ENCODE measurements around the gene APCS. TPM values are rescaled to one million over a fixed set of nuclear protein-coding genes. Genes with fewer than 3 reads are reported as not detected.

APCS gene
- total and polyA plus RNA-seq, 2 of the 13 experiments (the other 11 are each of a cell fraction or from before 2014, with no cell fraction given) = not detected

DNA sequence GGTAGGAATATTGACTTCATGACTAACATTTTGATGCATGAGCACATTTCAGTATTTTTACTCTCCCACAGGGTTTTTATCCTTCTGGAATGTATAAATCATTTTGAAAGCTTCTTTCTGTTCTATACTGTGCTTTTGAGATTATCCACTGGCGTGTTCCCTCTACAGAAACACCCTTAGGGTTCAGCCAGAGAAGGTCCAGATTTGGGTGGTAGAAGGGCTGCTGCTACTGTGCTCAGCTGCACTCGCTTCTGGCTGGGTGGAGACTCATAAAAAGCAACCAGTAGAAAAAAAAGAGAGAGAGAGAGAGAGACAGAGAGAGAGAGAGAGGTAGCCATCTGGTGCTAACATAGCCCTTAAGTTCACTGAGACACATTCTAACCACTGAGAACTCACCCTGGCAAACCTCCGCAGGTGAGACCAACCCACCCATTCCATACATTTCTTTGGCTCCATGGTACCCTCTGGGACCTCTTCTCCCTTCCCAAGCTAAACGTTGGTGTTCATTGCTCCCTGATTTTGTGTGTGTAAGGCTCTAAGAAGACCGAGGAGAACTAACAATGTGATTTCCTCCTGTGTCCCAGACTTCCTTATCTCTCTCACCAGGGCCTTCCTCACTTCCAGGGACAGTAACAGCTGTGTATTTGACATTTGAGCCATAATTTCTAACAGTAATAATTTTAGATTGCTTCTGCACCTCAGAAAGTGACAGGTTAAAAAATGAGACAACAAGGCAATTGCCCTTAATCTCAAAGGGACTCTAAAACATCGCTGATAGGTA lies 7.2 kb downstream of the APCS start:
- ATAC-seq = no peak
- no peak overlapping the region for H3K4me2 ChIP-seq (ENCODE audit: low read depth, low read length)
- CTCF ChIA-PET (ENCODE audit: low intra/inter-chr PET ratio, low total read pairs) = no interaction called here

DNA sequence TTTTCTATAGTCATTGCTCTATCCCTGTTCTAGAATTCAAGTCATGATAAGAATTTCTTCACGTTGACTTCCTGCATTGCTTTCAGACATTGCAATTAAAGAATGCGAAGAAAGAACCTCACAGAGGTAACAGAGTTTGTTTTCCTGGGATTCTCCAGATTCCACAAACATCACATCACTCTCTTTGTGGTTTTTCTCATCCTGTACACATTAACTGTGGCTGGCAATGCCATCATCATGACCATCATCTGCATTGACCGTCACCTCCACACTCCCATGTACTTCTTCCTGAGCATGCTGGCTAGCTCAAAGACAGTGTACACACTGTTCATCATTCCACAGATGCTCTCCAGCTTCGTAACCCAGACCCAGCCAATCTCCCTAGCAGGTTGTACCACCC lies 10.6 kb downstream of the APCS start:
- Histone ChIP-seq H3K9me3 (ENCODE audit: low read length) (peaks cover 31% of the 10 kb centered on the region), H3K4me1 (ENCODE audit: insufficient read depth, low read length) (no peaks in the 10 kb centered on the region), H4K20me1 (ENCODE audit: insufficient read depth, low read length) (no peaks in the 10 kb centered on the region), H3K27me3 (ENCODE audit: control insufficient read depth in 1 of 2, insufficient read depth in 2 of 2, low read length in 2 of 2) (no peaks in the 10 kb centered on the region; a peak in 1 of 5 replicates), H3K79me2 (ENCODE audit: insufficient read depth, low read length) (no peaks in the 10 kb centered on the region), H2AFZ (ENCODE audit: low read length) (no peak overlapping the region), H3K36me3 (replicated peaks in 1 of 2; ENCODE audit: control insufficient read depth in 1 of 2, insufficient read depth in 2 of 2, low read length in 2 of 2) (no peaks in the 10 kb centered on the region), H3K9ac (ENCODE audit: insufficient read depth, low read depth, low read length) (no peak overlapping the region), H3K4me3 (replicated peaks in 1 of 3; ENCODE audit: insufficient read depth in 1 of 3, low read depth in 2 of 3, low read length in 3 of 3) (no peak overlapping the region), H3K4me2 (ENCODE audit: low read depth, low read length) (no peak overlapping the region), H3K27ac (ENCODE audit: extremely low read length, insufficient read depth, low read length) (no peak overlapping the region)
- in situ Hi-C loops (cut with HindIII; ENCODE audit: extremely low pct_ligation_motif_present, low pct_unique_long_range_greater_than_20kb) = no loop called here
- WGBS (ENCODE audit: low lambda C conversion rate) = 1% methylated on average over 4 of the region's 4 CpGs
- intact Hi-C loops (cut with micrococcal nuclease; ENCODE audit: unreplicated experiment) = no loop called here
- POLR2A ChIA-PET = no interaction called here
- FAIRE-seq (no peak), DNase-seq (ENCODE audit: low spot score) (peak; percentile 18), ATAC-seq (no peak)
- no TSS peak for BruUV-seq (replicated peaks)
- CTCF ChIA-PET (ENCODE audit: low intra/inter-chr PET ratio, low total read pairs) = no interaction called here
- TF ChIP-seq, protein P1, sequence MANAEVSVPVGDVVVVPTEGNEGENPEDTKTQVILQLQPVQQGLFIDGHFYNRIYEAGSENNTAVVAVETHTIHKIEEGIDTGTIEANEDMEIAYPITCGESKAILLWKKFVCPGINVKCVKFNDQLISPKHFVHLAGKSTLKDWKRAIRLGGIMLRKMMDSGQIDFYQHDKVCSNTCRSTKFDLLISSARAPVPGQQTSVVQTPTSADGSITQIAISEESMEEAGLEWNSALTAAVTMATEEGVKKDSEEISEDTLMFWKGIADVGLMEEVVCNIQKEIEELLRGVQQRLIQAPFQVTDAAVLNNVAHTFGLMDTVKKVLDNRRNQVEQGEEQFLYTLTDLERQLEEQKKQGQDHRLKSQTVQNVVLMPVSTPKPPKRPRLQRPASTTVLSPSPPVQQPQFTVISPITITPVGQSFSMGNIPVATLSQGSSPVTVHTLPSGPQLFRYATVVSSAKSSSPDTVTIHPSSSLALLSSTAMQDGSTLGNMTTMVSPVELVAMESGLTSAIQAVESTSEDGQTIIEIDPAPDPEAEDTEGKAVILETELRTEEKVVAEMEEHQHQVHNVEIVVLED (CRISPR knock-in tag; IDR thresholded peaks at IDR 0.05; ENCODE audit: borderline replicate concordance) = no peak
- TF ChIP-seq, protein P2, sequence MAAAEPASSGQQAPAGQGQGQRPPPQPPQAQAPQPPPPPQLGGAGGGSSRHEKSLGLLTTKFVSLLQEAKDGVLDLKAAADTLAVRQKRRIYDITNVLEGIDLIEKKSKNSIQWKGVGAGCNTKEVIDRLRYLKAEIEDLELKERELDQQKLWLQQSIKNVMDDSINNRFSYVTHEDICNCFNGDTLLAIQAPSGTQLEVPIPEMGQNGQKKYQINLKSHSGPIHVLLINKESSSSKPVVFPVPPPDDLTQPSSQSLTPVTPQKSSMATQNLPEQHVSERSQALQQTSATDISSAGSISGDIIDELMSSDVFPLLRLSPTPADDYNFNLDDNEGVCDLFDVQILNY (CRISPR knock-in tag; conservative IDR thresholded peaks at IDR 0.05) = no peak
- TF ChIP-seq, protein P3, sequence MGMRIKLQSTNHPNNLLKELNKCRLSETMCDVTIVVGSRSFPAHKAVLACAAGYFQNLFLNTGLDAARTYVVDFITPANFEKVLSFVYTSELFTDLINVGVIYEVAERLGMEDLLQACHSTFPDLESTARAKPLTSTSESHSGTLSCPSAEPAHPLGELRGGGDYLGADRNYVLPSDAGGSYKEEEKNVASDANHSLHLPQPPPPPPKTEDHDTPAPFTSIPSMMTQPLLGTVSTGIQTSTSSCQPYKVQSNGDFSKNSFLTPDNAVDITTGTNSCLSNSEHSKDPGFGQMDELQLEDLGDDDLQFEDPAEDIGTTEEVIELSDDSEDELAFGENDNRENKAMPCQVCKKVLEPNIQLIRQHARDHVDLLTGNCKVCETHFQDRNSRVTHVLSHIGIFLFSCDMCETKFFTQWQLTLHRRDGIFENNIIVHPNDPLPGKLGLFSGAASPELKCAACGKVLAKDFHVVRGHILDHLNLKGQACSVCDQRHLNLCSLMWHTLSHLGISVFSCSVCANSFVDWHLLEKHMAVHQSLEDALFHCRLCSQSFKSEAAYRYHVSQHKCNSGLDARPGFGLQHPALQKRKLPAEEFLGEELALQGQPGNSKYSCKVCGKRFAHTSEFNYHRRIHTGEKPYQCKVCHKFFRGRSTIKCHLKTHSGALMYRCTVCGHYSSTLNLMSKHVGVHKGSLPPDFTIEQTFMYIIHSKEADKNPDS (CRISPR knock-in tag; IDR thresholded peaks at IDR 0.05) = no peak
- TF ChIP-seq ZNF264 (CRISPR knock-in tag; IDR thresholded peaks at IDR 0.05) = no peak
- TF ChIP-seq KDM2A (CRISPR knock-in tag; IDR thresholded peaks at IDR 0.05; ENCODE audit: borderline replicate concordance, low read depth) = no peak
- TF ChIP-seq RCOR2 (CRISPR knock-in tag; IDR thresholded peaks at IDR 0.05) = no peak
- no peak for TF ChIP-seq SRSF4 (IDR thresholded peaks at IDR 0.05; ENCODE audit: low read depth, low read length, poor library complexity, severe bottlenecking)
- TF ChIP-seq ZBTB38 (CRISPR knock-in tag; IDR thresholded peaks at IDR 0.05) = no peak

More for the DNA sequence above, 7.2 kb downstream of the APCS start:
- DNase-seq (ENCODE audit: low spot score) = no peak
- no peak overlapping the region for H2AFZ ChIP-seq (ENCODE audit: low read length)
- POLR2A ChIA-PET = no interaction called here
- no TSS peak for BruUV-seq (replicated peaks)
- H3K27me3 ChIP-seq (ENCODE audit: control insufficient read depth in 1 of 2, insufficient read depth in 2 of 2, low read length in 2 of 2) = no peaks in the 10 kb centered on the region; a peak in 1 of 5 replicates
- intact Hi-C loops (cut with micrococcal nuclease; ENCODE audit: unreplicated experiment) (no loop called here), in situ Hi-C loops (cut with HindIII; ENCODE audit: extremely low pct_ligation_motif_present, low pct_unique_long_range_greater_than_20kb) (no loop called here)
- H4K20me1 ChIP-seq (ENCODE audit: insufficient read depth, low read length) = no peaks in the 10 kb centered on the region
- TF ChIP-seq, protein P4, sequence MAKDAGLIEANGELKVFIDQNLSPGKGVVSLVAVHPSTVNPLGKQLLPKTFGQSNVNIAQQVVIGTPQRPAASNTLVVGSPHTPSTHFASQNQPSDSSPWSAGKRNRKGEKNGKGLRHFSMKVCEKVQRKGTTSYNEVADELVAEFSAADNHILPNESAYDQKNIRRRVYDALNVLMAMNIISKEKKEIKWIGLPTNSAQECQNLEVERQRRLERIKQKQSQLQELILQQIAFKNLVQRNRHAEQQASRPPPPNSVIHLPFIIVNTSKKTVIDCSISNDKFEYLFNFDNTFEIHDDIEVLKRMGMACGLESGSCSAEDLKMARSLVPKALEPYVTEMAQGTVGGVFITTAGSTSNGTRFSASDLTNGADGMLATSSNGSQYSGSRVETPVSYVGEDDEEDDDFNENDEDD (CRISPR knock-in tag; IDR thresholded peaks at IDR 0.05; ENCODE audit: borderline replicate concordance) = no peak
- no peak for TF ChIP-seq RBAK (CRISPR knock-in tag; IDR thresholded peaks at IDR 0.05)
- TF ChIP-seq ZNF678 (CRISPR knock-in tag; IDR thresholded peaks at IDR 0.05) = no peak
- no peak for TF ChIP-seq FLYWCH1 (CRISPR knock-in tag; IDR thresholded peaks at IDR 0.05)
- no peak for TF ChIP-seq SRSF9 (IDR thresholded peaks at IDR 0.05; ENCODE audit: borderline replicate concordance, insufficient read depth, low read depth, low read length, poor library complexity, severe bottlenecking)
- no peak for TF ChIP-seq TOPORS (CRISPR knock-in tag; IDR thresholded peaks at IDR 0.05)
- H3K79me2 ChIP-seq (ENCODE audit: insufficient read depth, low read length) = no peaks in the 10 kb centered on the region
- no peaks in the 10 kb centered on the region for H3K4me1 ChIP-seq (ENCODE audit: insufficient read depth, low read length)
- peaks cover 13% of the 10 kb centered on the region for H3K9me3 ChIP-seq (ENCODE audit: low read length)
- no peaks in the 10 kb centered on the region for H3K36me3 ChIP-seq (replicated peaks in 1 of 2; ENCODE audit: control insufficient read depth in 1 of 2, insufficient read depth in 2 of 2, low read length in 2 of 2)
- no peak for FAIRE-seq
- no peak overlapping the region for H3K9ac ChIP-seq (ENCODE audit: insufficient read depth, low read depth, low read length)
- no peak overlapping the region for H3K4me3 ChIP-seq (replicated peaks in 1 of 3; ENCODE audit: insufficient read depth in 1 of 3, low read depth in 2 of 3, low read length in 3 of 3)
- 5% methylated on average over 6 of the region's 6 CpGs for WGBS (ENCODE audit: low lambda C conversion rate)
- H3K27ac ChIP-seq (ENCODE audit: extremely low read length, insufficient read depth, low read length) = no peak overlapping the region

Data from HepG2 (cell line).